GM06990 (cell line): Measurements from ENCODE around the gene TBX15.

Experiments
- DNase-seq: peaks from one replicate; pipeline ENCODE4 v3.0.0-alpha.2; 2011; ENCODE audit not compliant: insufficient read length; ENCODE audit errors: extremely low read depth
- H3K27me3 ChIP-seq: replicated peaks from 2 replicates; pipeline ENCODE4 v1.6.0; 2011; ENCODE audit warnings: low read length; ENCODE audit not compliant: control insufficient read depth, insufficient read depth
- H3K36me3 ChIP-seq: 2 replicates; pipeline ENCODE4 v1.5.1; 2011; ENCODE audit warnings: low read length; ENCODE audit not compliant: control insufficient read depth, insufficient read depth
- H3K4me3 ChIP-seq: replicated peaks from 2 replicates; pipeline ENCODE4 v1.5.1; 2011; ENCODE audit warnings: low read depth, mild to moderate bottlenecking, control low read depth, low read length
- TF ChIP-seq, protein P1 (sequence below): IDR thresholded peaks from 2 replicates; pipeline ENCODE4 v1.5.1; 2011; ENCODE audit warnings: low read length, control low read depth, mild to moderate bottlenecking, inconsistent platforms; ENCODE audit not compliant: insufficient read depth, poor library complexity, severe bottlenecking

Gene TBX15

DNA sequence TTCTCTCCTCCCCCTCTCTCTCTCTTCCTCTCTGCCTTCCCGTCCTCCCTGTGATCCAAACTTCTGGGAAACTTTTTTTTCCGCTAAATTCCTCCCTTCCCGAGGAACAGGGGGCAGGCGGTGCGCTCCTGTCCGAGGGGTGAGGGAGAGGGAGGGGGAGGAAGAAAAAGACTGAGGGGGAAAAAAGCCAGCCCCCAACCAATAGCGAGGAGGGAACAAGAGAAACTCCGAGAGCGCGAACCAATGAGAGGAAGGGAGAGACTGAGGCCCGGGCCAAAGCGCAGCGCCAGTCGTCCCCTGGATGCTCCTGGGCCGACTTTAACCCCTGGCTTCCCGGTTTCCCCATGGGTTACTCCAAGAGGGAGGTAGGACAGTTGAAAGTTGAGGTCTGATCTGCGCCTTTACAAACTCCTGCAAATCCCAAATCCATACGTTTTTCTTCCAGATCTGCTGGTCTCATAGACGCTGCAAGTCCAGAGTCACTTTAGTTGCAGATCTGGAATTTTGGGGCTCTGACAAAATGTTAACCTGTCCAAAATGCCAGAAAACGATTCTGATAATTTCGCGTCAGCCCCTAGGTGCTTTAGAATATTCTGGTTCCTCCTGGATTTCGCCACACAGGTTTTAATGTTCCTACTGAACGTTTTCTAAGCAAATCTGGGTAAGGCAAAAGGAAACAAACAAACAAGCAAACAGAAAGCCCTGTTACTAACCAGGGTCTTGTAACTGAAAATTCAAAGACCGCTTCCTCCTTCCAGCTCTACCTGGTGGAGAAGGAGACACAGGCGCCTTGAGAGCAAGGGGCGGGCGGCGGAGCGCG is at the start of gene TBX15:
TSS of gene TBX15 (minus strand) at position 158 of the 820 bp plus-strand sequence. CDS start 548 bp downstream, outside the sequence.
- Histone ChIP-seq H3K4me3 (no peak within 1 kb of the TSS), H3K27me3 (peaks cover 1% of the 10 kb centered on the region), H3K36me3 (no peaks in the 10 kb centered on the region)
- no peak for DNase-seq
- TF ChIP-seq, protein P1, sequence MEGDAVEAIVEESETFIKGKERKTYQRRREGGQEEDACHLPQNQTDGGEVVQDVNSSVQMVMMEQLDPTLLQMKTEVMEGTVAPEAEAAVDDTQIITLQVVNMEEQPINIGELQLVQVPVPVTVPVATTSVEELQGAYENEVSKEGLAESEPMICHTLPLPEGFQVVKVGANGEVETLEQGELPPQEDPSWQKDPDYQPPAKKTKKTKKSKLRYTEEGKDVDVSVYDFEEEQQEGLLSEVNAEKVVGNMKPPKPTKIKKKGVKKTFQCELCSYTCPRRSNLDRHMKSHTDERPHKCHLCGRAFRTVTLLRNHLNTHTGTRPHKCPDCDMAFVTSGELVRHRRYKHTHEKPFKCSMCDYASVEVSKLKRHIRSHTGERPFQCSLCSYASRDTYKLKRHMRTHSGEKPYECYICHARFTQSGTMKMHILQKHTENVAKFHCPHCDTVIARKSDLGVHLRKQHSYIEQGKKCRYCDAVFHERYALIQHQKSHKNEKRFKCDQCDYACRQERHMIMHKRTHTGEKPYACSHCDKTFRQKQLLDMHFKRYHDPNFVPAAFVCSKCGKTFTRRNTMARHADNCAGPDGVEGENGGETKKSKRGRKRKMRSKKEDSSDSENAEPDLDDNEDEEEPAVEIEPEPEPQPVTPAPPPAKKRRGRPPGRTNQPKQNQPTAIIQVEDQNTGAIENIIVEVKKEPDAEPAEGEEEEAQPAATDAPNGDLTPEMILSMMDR, result no peak

DNA sequence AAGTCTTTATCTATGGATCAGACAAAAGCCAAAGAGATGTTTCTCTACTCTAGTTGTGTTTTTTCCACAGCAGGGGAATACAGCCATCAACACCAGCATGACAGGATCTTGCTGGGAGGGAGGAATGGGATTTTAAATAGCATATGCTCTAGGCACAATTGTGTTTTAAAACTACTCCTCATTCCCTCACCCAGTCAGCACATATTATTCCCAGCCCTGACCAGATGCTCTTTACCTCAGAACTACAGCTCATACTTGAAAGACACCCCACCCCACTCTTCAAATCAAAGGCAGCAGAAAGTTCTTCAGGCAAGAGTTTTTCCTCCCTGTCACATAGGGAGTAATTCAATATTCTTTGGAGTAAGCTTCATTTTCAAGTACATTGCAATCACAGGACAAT is 46.2 kb upstream of the TBX15 start:
- TF ChIP-seq, protein P1, result no peak
- Histone ChIP-seq H3K27me3 (no peaks in the 10 kb centered on the region), H3K4me3 (no peak overlapping the region), H3K36me3 (no peaks in the 10 kb centered on the region)
- DNase-seq, result no peak

DNA sequence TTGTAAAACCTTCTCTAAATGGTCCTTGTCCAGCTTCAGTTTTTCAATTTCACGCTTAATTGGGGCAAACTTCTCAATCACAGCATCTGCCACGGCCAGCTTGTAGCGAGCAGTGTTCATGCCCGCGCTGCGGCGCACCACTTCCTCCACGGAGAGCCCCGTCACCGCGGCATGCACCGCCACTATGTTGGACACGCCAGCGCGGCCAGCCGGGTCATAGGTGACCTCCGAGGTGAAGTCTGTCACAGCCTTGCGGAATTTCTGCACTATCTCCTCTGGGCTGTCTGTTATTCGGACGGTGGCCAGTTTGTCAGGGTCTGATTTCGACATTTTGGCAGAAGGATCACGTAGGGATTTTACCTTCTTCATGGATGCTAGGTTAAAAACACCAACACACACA is 44.8 kb upstream of the TBX15 start:
- H3K36me3 ChIP-seq, result no peaks in the 10 kb centered on the region
- H3K4me3 ChIP-seq, result no peak overlapping the region
- H3K27me3 ChIP-seq, result no peaks in the 10 kb centered on the region
- TF ChIP-seq, protein P1, result no peak
- DNase-seq, result peak; percentile 1

DNA sequence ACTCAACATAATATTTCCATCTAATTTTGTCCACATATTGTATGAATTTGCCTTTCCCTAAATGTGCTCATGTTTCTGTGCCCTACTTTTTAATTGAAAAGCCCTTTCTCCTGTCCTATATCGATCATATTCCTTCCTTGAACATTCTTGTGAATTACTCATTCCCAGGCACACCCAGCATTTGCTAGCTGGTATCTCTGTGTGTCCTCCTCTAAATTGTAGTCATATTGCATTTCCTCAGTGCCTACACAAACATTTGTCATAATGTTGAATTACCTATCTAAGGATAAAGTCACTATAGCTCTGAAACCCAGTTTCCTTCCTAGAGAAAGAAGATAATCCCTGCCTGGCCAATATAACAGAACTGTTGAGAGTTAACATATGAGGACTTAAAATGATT is 39.6 kb upstream of the TBX15 start:
- TF ChIP-seq, protein P1, result no peak
- Histone ChIP-seq H3K4me3 (no peak overlapping the region), H3K36me3 (no peaks in the 10 kb centered on the region), H3K27me3 (no peaks in the 10 kb centered on the region)
- no peak for DNase-seq

DNA sequence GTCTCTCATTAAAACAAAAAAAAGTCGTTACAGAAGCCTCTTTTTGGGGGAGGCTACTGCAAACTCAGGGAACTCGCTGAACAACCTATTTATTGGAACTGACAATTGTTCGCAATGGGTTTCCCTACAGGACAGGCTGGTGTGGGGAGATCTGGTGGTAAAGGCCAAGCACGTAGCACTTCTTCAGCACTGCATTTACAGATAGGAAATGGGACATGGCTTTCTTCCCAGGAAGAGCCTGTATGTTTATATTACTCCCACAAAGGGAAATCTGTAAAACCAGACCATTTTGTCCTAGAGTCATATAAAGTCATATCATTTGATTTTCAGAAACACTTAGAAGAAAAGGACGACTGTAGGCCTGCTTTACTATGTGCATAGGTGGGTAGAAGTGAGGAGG is 38.8 kb upstream of the TBX15 start:
- Histone ChIP-seq H3K27me3 (no peaks in the 10 kb centered on the region), H3K36me3 (no peaks in the 10 kb centered on the region), H3K4me3 (no peak overlapping the region)
- TF ChIP-seq, protein P1, result no peak
- no peak for DNase-seq
